ENCODE measurements around the gene MACIR.
"Not testable (repeated sequence)": the region's sequence is repeated elsewhere in the genome, so short reads cannot be mapped to it uniquely, and the experiment has no call there.

The MACIR gene

GRCh38 chr5:103258368-103258956 lies at the start of gene MACIR:
Gene MACIR, plus strand, starts transcription at chr5:103258763. Its CDS starts 17,157 bp downstream, at chr5:103275920.
- DNase-seq (ENCODE audit: low spot score), result peak; percentile 76

- DNase-seq (ENCODE audit: low spot score), result no peak
Measured at GRCh38 chr5:103209065-103209464, 49.5 kb upstream of the MACIR start.

GRCh38 chr5:103210952-103211351 lies 47.6 kb upstream of the MACIR start:
- no peak for DNase-seq (ENCODE audit: low spot score)

GRCh38 chr5:103211576-103212561 lies 46.7 kb upstream of the MACIR start:
- DNase-seq (ENCODE audit: low spot score), result no peak

- DNase-seq (ENCODE audit: low spot score), result peak; percentile 4
Measured at GRCh38 chr5:103216137-103216536, 42.4 kb upstream of the MACIR start.

GRCh38 chr5:103216697-103217096 lies 41.9 kb upstream of the MACIR start:
- no peak for DNase-seq (ENCODE audit: low spot score)

- no peak for DNase-seq (ENCODE audit: low spot score)
Measured at GRCh38 chr5:103217101-103217500, 41.5 kb upstream of the MACIR start.

- DNase-seq (ENCODE audit: low spot score), result no peak
Measured at GRCh38 chr5:103218164-103218563, 40.4 kb upstream of the MACIR start.

- not testable (repeated sequence) for DNase-seq (ENCODE audit: low spot score)
Measured at GRCh38 chr5:103219074-103219473, 39.5 kb upstream of the MACIR start.

- DNase-seq (ENCODE audit: low spot score), result no peak
Measured at GRCh38 chr5:103223031-103223955, 35.3 kb upstream of the MACIR start.

GRCh38 chr5:103224118-103224893 lies 34.3 kb upstream of the MACIR start:
- peak; percentile 29 for DNase-seq (ENCODE audit: low spot score)

- no peak for DNase-seq (ENCODE audit: low spot score)
Measured at GRCh38 chr5:103224894-103225246, 33.7 kb upstream of the MACIR start.

- no peak for DNase-seq (ENCODE audit: low spot score)
Measured at GRCh38 chr5:103228061-103228460, 30.5 kb upstream of the MACIR start.

GRCh38 chr5:103228588-103228987 lies 30.0 kb upstream of the MACIR start:
- DNase-seq (ENCODE audit: low spot score), result no peak

GRCh38 chr5:103232393-103232999 lies 26.1 kb upstream of the MACIR start:
- DNase-seq (ENCODE audit: low spot score), result peak; percentile 18

GRCh38 chr5:103234239-103234975 lies 24.2 kb upstream of the MACIR start:
- DNase-seq (ENCODE audit: low spot score), result no peak

- no peak for DNase-seq (ENCODE audit: low spot score)
Measured at GRCh38 chr5:103235891-103236290, 22.7 kb upstream of the MACIR start.

- DNase-seq (ENCODE audit: low spot score), result no peak
Measured at GRCh38 chr5:103237778-103238177, 20.8 kb upstream of the MACIR start.

- DNase-seq (ENCODE audit: low spot score), result no peak
Measured at GRCh38 chr5:103243665-103244064, 14.9 kb upstream of the MACIR start.

- no peak for DNase-seq (ENCODE audit: low spot score)
Measured at GRCh38 chr5:103244398-103244797, 14.2 kb upstream of the MACIR start.

All from HuH-7 (cell line).